ENCODE results near the gene MRPL14. TPM values are rescaled to one million over a fixed set of nuclear protein-coding genes. Genes with fewer than 3 reads are reported as not detected.

MRPL14 gene
- total RNA-seq, 4 donors from 2014 or later, result 100 to 180 (median 152) TPM

GRCh38 chr6:44169886-44170570 lies 42.8 kb upstream of the MRPL14 start:
- in situ Hi-C loops (cut with MboI; ENCODE audit: low sequenced_read_pairs in 4 of 4) (loop anchor here in 3 of 4 donors (5.0 to 25.0 kb wide), 3 partner anchors 65 to 167 kb away; partner anchors contain the start of gene SPATS1 (in 2 of the 3)), intact Hi-C loops (cut with DNase I; ENCODE audit: low total_unique reads) (loop anchor here (5.0 kb wide), 2 partner anchors 47 to 167 kb away; partner anchors contain the start of gene MYMX)
- H3K9me3 ChIP-seq, result no peaks in the 10 kb centered on the region
- no peak overlapping the region for H3K27ac ChIP-seq
- H3K4me1 ChIP-seq, result peaks cover 0 to 7% of the 10 kb centered on the region in 2 donors
- no peak for DNase-seq
- no peak overlapping the region for H3K4me3 ChIP-seq
- ATAC-seq, result no peak
- no peak for TF ChIP-seq POLR2A (IDR thresholded peaks at IDR 0.05)
- TF ChIP-seq, protein P1, sequence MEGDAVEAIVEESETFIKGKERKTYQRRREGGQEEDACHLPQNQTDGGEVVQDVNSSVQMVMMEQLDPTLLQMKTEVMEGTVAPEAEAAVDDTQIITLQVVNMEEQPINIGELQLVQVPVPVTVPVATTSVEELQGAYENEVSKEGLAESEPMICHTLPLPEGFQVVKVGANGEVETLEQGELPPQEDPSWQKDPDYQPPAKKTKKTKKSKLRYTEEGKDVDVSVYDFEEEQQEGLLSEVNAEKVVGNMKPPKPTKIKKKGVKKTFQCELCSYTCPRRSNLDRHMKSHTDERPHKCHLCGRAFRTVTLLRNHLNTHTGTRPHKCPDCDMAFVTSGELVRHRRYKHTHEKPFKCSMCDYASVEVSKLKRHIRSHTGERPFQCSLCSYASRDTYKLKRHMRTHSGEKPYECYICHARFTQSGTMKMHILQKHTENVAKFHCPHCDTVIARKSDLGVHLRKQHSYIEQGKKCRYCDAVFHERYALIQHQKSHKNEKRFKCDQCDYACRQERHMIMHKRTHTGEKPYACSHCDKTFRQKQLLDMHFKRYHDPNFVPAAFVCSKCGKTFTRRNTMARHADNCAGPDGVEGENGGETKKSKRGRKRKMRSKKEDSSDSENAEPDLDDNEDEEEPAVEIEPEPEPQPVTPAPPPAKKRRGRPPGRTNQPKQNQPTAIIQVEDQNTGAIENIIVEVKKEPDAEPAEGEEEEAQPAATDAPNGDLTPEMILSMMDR (IDR thresholded peaks at IDR 0.05 in 4 of 5, conservative IDR thresholded peaks at IDR 0.05 in 1 of 5), result no peak
- H3K27me3 ChIP-seq, result no peaks in the 10 kb centered on the region
- no peaks in the 10 kb centered on the region for H3K36me3 ChIP-seq

DNA sequence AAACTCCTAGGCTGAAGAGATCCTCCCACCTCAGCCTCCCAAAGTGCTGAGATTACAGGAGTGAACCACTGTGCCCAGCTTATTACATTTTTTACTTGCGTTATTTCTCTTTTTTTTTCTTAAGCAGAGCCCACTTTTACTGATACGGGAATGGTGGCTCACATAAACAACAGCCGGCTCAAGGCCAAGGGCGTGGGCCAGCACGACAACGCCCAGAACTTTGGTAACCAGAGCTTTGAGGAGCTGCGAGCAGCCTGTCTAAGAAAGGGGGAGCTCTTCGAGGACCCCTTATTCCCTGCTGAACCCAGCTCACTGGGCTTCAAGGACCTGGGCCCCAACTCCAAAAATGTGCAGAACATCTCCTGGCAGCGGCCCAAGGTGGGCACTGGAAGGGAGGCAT lies 41.9 kb upstream of the MRPL14 start:
- in situ Hi-C loops (cut with MboI; ENCODE audit: low sequenced_read_pairs in 4 of 4), result loop anchor here in 2 of 4 donors (25.0 kb wide), 1 partner anchor 168 kb away; the partner anchor contains the start of gene SPATS1 (in 2 of the 2)

GRCh38 chr6:44167567-44167966 lies 40.3 kb upstream of the MRPL14 start:
- H3K27me3 ChIP-seq, result no peaks in the 10 kb centered on the region
- in situ Hi-C loops (cut with MboI; ENCODE audit: low sequenced_read_pairs in 4 of 4) (loop anchor here in 2 of 4 donors (25.0 kb wide), 1 partner anchor 170 kb away; the partner anchor contains the start of gene SPATS1 (in 2 of the 2)), intact Hi-C loops (cut with DNase I; ENCODE audit: low total_unique reads) (no loop called here)
- no peak for ATAC-seq
- H3K9me3 ChIP-seq, result no peaks in the 10 kb centered on the region
- DNase-seq, result no peak
- H3K36me3 ChIP-seq, result no peaks in the 10 kb centered on the region
- H3K4me3 ChIP-seq, result no peak overlapping the region
- H3K27ac ChIP-seq, result no peak overlapping the region
- TF ChIP-seq, protein P1 (IDR thresholded peaks at IDR 0.05 in 4 of 5, conservative IDR thresholded peaks at IDR 0.05 in 1 of 5), result no peak
- TF ChIP-seq POLR2A (IDR thresholded peaks at IDR 0.05), result no peak
- H3K4me1 ChIP-seq, result peaks cover 0 to 2% of the 10 kb centered on the region in 2 donors

More for the DNA sequence above, 41.9 kb upstream of the MRPL14 start:
- ATAC-seq (no peak), DNase-seq (no peak)
- H3K27me3 ChIP-seq, result no peaks in the 10 kb centered on the region
- intact Hi-C loops (cut with DNase I; ENCODE audit: low total_unique reads), result no loop called here
- H3K36me3 ChIP-seq, result no peaks in the 10 kb centered on the region
- peaks cover 0 to 7% of the 10 kb centered on the region in 2 donors for H3K4me1 ChIP-seq
- H3K4me3 ChIP-seq, result no peak overlapping the region
- no peak for TF ChIP-seq POLR2A (IDR thresholded peaks at IDR 0.05)
- TF ChIP-seq, protein P1 (IDR thresholded peaks at IDR 0.05 in 4 of 5, conservative IDR thresholded peaks at IDR 0.05 in 1 of 5), result no peak
- H3K27ac ChIP-seq, result no peak overlapping the region
- no peaks in the 10 kb centered on the region for H3K9me3 ChIP-seq

DNA sequence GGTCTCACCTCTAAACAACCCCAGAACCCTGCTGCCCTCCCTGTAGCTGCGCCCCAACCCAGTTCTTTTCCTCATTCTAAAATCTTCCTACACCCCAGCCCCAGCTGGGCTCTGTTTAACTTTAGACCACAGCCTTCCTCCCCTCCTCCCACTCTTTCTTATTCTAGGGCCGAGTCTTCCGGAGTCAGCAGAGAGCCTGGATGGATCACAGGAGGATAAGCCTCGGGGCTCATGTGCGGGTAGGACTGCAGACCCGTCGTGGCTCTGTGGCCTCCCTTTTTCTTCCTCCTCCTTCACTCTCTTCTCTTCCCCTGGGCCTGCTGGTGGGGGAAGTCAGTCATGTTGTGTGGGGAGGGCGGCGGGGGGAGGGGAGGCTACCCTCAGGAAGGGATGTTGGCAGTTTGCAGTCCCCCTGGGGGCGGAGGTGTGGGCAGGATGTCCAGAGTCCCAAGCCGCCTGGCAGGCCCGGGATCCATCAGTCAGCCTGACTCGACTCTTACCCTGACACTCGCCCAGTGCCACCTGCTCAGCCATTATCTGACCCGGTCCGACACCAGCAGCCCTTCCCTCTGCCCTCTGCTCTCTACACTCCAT lies 39.4 kb upstream of the MRPL14 start:
- H3K27me3 ChIP-seq, result no peaks in the 10 kb centered on the region
- TF ChIP-seq, protein P1 (IDR thresholded peaks at IDR 0.05 in 4 of 5, conservative IDR thresholded peaks at IDR 0.05 in 1 of 5), result no peak
- no peak for TF ChIP-seq POLR2A (IDR thresholded peaks at IDR 0.05)
- ATAC-seq (no peak), DNase-seq (no peak)
- no peaks in the 10 kb centered on the region for H3K9me3 ChIP-seq
- in situ Hi-C loops (cut with MboI; ENCODE audit: low sequenced_read_pairs in 4 of 4) (loop anchor here in 2 of 4 donors (25.0 kb wide), 1 partner anchor 171 kb away; the partner anchor contains the start of gene SPATS1 (in 2 of the 2)), intact Hi-C loops (cut with DNase I; ENCODE audit: low total_unique reads) (no loop called here)
- H3K36me3 ChIP-seq, result no peaks in the 10 kb centered on the region
- H3K4me1 ChIP-seq, result no peaks in the 10 kb centered on the region
- no peak overlapping the region for H3K27ac ChIP-seq
- H3K4me3 ChIP-seq, result no peak overlapping the region

Data from gastrocnemius medialis (tissue), 4 donors.